Cardiac muscle cell (in vitro differentiated cells and primary cell): Measurements from ENCODE around the gene ALDOB. TPM values are rescaled to one million over a fixed set of nuclear protein-coding genes. Genes with fewer than 3 reads are reported as not detected.

ENCODE experiments used
- DNase-seq, 2 donors: peaks; one replicate each; pipeline versions ENCODE4 v3.0.0 to v3.0.0-alpha.2; 2010 to 2017; ENCODE audit warnings: low read depth in 1 of 2, low spot score in 1 of 2
- H3K27ac ChIP-seq: fragments of 200-600 bp; sonication (generic); 2 replicates; pipeline ENCODE4 v1.5.1; 2016
- H3K27me3 ChIP-seq: fragments of 200-600 bp; sonication (generic); 2 replicates; pipeline ENCODE4 v1.6.0; 2016; ENCODE audit warnings: control low read depth
- H3K36me3 ChIP-seq: fragments of 200-600 bp; sonication (generic); 2 replicates; pipeline ENCODE4 v1.5.1; 2016; ENCODE audit warnings: control low read depth
- H3K4me1 ChIP-seq: fragments of 200-600 bp; sonication (generic); 2 replicates; pipeline ENCODE4 v1.8.1; 2017; ENCODE audit warnings: low read depth, mild to moderate bottlenecking, mixed run types
- H3K4me3 ChIP-seq: fragments of 200-600 bp; sonication (generic); 2 replicates; pipeline ENCODE4 v1.5.1; 2016; ENCODE audit warnings: mild to moderate bottlenecking
- H3K9me3 ChIP-seq: fragments of 200-600 bp; sonication (generic); 2 replicates; pipeline ENCODE4 v1.5.1; 2017; ENCODE audit warnings: low read depth, mild to moderate bottlenecking, control low read depth
- CTCF ChIP-seq: IDR thresholded peaks from 2 replicates; pipeline ENCODE4 v1.5.1; 2012; ENCODE audit warnings: low read depth, mild to moderate bottlenecking, low read length
- polyA plus RNA-seq: library from polyadenylated mRNA; unstranded; fragments of >200 nt; fragmentation: Nextera tagmentation; extraction: Ambion mirVana; gene quantifications from 2 replicates; pipeline ENCODE4 v1.2.1, GENCODE V29; 2016
- total RNA-seq: library from RNA; depleted of rRNA; stranded (reverse); fragments of >200 nt; gene quantifications from 2 replicates; pipeline ENCODE4 v1.2.3, GENCODE V29; 2016

Gene ALDOB
- total and polyA plus RNA-seq, 2 experiments from 2014 or later, result 0.26 TPM; not detected in 1

GRCh38 chr9:101428909-101429308, 6.7 kb downstream of the ALDOB start:
- no peak overlapping the region for H3K27ac ChIP-seq
- peaks cover 5% of the 10 kb centered on the region for H3K4me1 ChIP-seq
- H3K9me3 ChIP-seq, result no peaks in the 10 kb centered on the region
- DNase-seq, result no peak
- H3K36me3 ChIP-seq, result no peaks in the 10 kb centered on the region
- H3K27me3 ChIP-seq, result no peaks in the 10 kb centered on the region
- TF ChIP-seq CTCF, result no peak
- no peak overlapping the region for H3K4me3 ChIP-seq

DNA sequence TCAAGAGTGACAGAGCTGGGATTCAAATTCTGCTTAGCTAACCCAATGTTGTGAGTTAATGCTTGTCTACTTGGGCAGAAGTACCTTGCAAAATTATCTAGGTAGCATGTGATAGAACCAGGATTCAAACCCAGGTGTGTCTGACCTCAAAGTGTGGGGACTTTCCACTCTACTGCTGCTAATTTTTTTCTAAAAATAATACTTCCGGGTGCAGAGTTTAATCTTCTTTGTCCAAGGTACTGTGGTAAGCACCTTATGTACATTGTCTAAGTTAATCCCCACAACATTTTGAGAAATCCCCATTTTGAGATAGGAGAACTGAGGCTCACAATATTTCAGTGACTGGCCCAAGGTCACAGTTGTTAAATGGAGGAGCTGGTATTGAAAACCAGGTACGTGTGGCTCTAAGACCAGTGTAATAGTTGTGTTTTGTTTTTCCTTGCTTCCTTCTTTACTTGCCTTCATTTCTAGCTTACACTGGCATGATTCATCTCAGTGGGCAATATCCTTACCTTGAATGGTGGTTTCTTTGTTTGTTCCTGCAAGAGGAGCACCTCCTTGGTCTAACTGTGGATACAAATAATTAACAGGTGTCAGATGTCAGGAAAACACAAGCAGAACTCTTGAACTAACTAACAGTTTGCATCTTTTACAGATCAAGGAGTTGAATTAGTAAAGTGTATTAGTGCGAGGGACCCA, 7.5 kb downstream of the ALDOB start:
- H3K36me3 ChIP-seq, result no peaks in the 10 kb centered on the region
- H3K9me3 ChIP-seq, result no peaks in the 10 kb centered on the region
- no peak for DNase-seq
- no peak overlapping the region for H3K4me3 ChIP-seq
- no peaks in the 10 kb centered on the region for H3K27me3 ChIP-seq
- H3K4me1 ChIP-seq, result peaks cover 5% of the 10 kb centered on the region
- no peak overlapping the region for H3K27ac ChIP-seq
- no peak for TF ChIP-seq CTCF

- Histone ChIP-seq H3K9me3 (no peaks in the 10 kb centered on the region), H3K36me3 (no peaks in the 10 kb centered on the region), H3K4me3 (no peak overlapping the region), H3K27me3 (no peaks in the 10 kb centered on the region), H3K27ac (no peak overlapping the region), H3K4me1 (peaks cover 5% of the 10 kb centered on the region)
- no peak for DNase-seq
- no peak for TF ChIP-seq CTCF
These were observed 8.2 kb downstream of the ALDOB start for GRCh38 chr9:101427358-101427757.

DNA sequence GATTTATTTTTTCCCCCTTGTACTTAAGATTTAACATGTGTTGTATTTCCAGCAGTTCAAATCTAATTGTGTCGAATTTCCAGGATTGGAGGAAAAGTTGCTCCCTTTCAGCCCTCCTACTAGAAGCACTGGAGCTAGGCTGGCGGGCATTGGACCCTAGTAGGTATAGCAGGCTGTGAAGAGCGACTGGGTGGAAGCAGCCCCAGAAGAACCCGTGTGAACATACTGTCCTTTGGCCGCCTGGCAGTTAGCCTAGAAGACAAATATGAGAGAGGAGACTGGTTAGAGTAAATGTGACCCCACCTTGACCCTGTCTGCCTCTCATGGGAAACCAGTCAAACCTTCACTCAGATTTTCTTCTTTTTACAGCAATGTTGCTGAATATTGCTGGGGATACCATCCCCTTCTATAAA, 13.9 kb downstream of the ALDOB start:
- TF ChIP-seq CTCF, result no peak
- peaks cover 15% of the 10 kb centered on the region for H3K4me1 ChIP-seq
- H3K4me3 ChIP-seq, result no peak overlapping the region
- no peaks in the 10 kb centered on the region for H3K36me3 ChIP-seq
- H3K27me3 ChIP-seq, result no peaks in the 10 kb centered on the region
- no peaks in the 10 kb centered on the region for H3K9me3 ChIP-seq
- H3K27ac ChIP-seq, result no peak overlapping the region
- DNase-seq, result no peak

- peaks cover 15% of the 10 kb centered on the region for H3K4me1 ChIP-seq
- no peak overlapping the region for H3K27ac ChIP-seq
- no peak for TF ChIP-seq CTCF
- no peak for DNase-seq
- H3K4me3 ChIP-seq, result no peak overlapping the region
- H3K9me3 ChIP-seq, result no peaks in the 10 kb centered on the region
- H3K27me3 ChIP-seq, result no peaks in the 10 kb centered on the region
- H3K36me3 ChIP-seq, result no peaks in the 10 kb centered on the region
These were observed 15.7 kb downstream of the ALDOB start for GRCh38 chr9:101419863-101420262.
